Nephron (organoid): ENCODE data around the gene ZC3H18.

Experiments
- H3K27ac Mint-ChIP-seq, 3 experiments: 2 replicates each; pipeline ENCODE4 v1.8.0; 2020; ENCODE audit warnings: mixed read lengths in 3 of 3, mild to moderate bottlenecking in 2 of 3, moderate library complexity in 1 of 3
- H3K27me3 Mint-ChIP-seq: 2 replicates; pipeline ENCODE4 v1.8.0; 2021; ENCODE audit warnings: low read depth, mild to moderate bottlenecking, moderate library complexity, mixed read lengths
- H3K36me3 Mint-ChIP-seq: 2 replicates; pipeline ENCODE4 v1.8.0; 2020; ENCODE audit warnings: low read depth, mixed read lengths
- H3K4me1 Mint-ChIP-seq: 2 replicates; pipeline ENCODE4 v1.8.0; 2020; ENCODE audit warnings: mixed read lengths
- H3K4me3 Mint-ChIP-seq, 3 experiments: 2 replicates each; pipeline ENCODE4 v1.8.0; 2020; ENCODE audit warnings: mild to moderate bottlenecking in 3 of 3, mixed read lengths in 3 of 3, moderate library complexity in 2 of 3
- H3K9me3 Mint-ChIP-seq: 2 replicates; pipeline ENCODE4 v1.8.0; 2020; ENCODE audit warnings: mixed read lengths
- CTCF ChIP-seq, 3 experiments: fragments of 200-600 bp; sonication (generic); IDR thresholded peaks; one replicate each; pipeline ENCODE4 v1.5.0; 2021; ENCODE audit warnings: antibody characterized with exemption in 3 of 3; ENCODE audit not compliant: unreplicated experiment in 3 of 3

ZC3H18 gene

GRCh38 chr16:88596483-88596882 is 26.3 kb downstream of the ZC3H18 start:
- Mint-ChIP-seq H3K4me1 (no peaks in the 10 kb centered on the region), H3K27ac (no peak overlapping the region), H3K36me3 (peaks cover 44% of the 10 kb centered on the region), H3K27me3 (no peaks in the 10 kb centered on the region), H3K9me3 (no peaks in the 10 kb centered on the region), H3K4me3 (no peak overlapping the region)
- no peak for TF ChIP-seq CTCF (IDR thresholded peaks at IDR 0.05; ENCODE audit: unreplicated experiment in 3 of 3)

- H3K27ac Mint-ChIP-seq = no peak overlapping the region
- no peak overlapping the region for H3K4me3 Mint-ChIP-seq
- H3K4me1 Mint-ChIP-seq = no peaks in the 10 kb centered on the region
- no peaks in the 10 kb centered on the region for H3K27me3 Mint-ChIP-seq
- peaks cover 44% of the 10 kb centered on the region for H3K36me3 Mint-ChIP-seq
- TF ChIP-seq CTCF (IDR thresholded peaks at IDR 0.05; ENCODE audit: unreplicated experiment in 3 of 3) = no peak
- H3K9me3 Mint-ChIP-seq = no peaks in the 10 kb centered on the region
Measured at GRCh38 chr16:88597856-88598491, 27.8 kb downstream of the ZC3H18 start.

- Mint-ChIP-seq H3K4me3 (no peak overlapping the region), H3K36me3 (peaks cover 47% of the 10 kb centered on the region), H3K27ac (no peak overlapping the region), H3K4me1 (no peaks in the 10 kb centered on the region), H3K9me3 (no peaks in the 10 kb centered on the region), H3K27me3 (no peaks in the 10 kb centered on the region)
- no peak for TF ChIP-seq CTCF (IDR thresholded peaks at IDR 0.05; ENCODE audit: unreplicated experiment in 3 of 3)
Measured at GRCh38 chr16:88599092-88599733, 29.0 kb downstream of the ZC3H18 start.

- H3K4me3 Mint-ChIP-seq = no peak overlapping the region
- H3K36me3 Mint-ChIP-seq = peaks cover 48% of the 10 kb centered on the region
- no peaks in the 10 kb centered on the region for H3K4me1 Mint-ChIP-seq
- no peak for TF ChIP-seq CTCF (IDR thresholded peaks at IDR 0.05; ENCODE audit: unreplicated experiment in 3 of 3)
- no peaks in the 10 kb centered on the region for H3K9me3 Mint-ChIP-seq
- no peaks in the 10 kb centered on the region for H3K27me3 Mint-ChIP-seq
- H3K27ac Mint-ChIP-seq = no peak overlapping the region
Measured at GRCh38 chr16:88599825-88600538, 29.8 kb downstream of the ZC3H18 start.

GRCh38 chr16:88600539-88600896 is 30.3 kb downstream of the ZC3H18 start:
- no peaks in the 10 kb centered on the region for H3K9me3 Mint-ChIP-seq
- H3K4me3 Mint-ChIP-seq = no peak overlapping the region
- no peaks in the 10 kb centered on the region for H3K27me3 Mint-ChIP-seq
- no peaks in the 10 kb centered on the region for H3K4me1 Mint-ChIP-seq
- TF ChIP-seq CTCF (IDR thresholded peaks at IDR 0.05; ENCODE audit: unreplicated experiment in 3 of 3) = no peak
- H3K36me3 Mint-ChIP-seq = peaks cover 45% of the 10 kb centered on the region
- no peak overlapping the region for H3K27ac Mint-ChIP-seq
